IPS DF 6.9 (cell line): ENCODE measurements around the gene ARID1B.

ENCODE experiments used
- DNase-seq: peaks from one replicate; pipeline ENCODE4 v3.0.0-alpha.2; 2013; ENCODE audit warnings: low read depth, low spot score
- H3K27ac ChIP-seq: one replicate; pipeline ENCODE4 v1.5.1; 2013; ENCODE audit warnings: low read length, control low read depth
- H3K27me3 ChIP-seq: 2 replicates; pipeline ENCODE4 v1.6.1; 2013; ENCODE audit warnings: mild to moderate bottlenecking, low read length; ENCODE audit not compliant: control insufficient read depth, insufficient read depth
- H3K36me3 ChIP-seq: 2 replicates; pipeline ENCODE4 v1.6.1; 2013; ENCODE audit warnings: low read length; ENCODE audit not compliant: control insufficient read depth, insufficient read depth
- H3K4me1 ChIP-seq: 2 replicates; pipeline ENCODE4 v1.6.1; 2013; ENCODE audit warnings: low read length; ENCODE audit not compliant: control insufficient read depth, insufficient read depth
- H3K4me3 ChIP-seq: 2 replicates; pipeline ENCODE4 v1.5.1; 2013; ENCODE audit warnings: mild to moderate bottlenecking, low read length
- H3K9me3 ChIP-seq: 2 replicates; pipeline ENCODE4 v1.6.1; 2013; ENCODE audit warnings: low read length, inconsistent platforms; ENCODE audit not compliant: control insufficient read depth, insufficient read depth
- WGBS: extraction: QIAGEN DNeasy Blood & Tissue Kit; methylation state at CpG from one replicate; pipeline ENCODE4 v1.1.7; 2013; ENCODE audit warnings: mixed read lengths, missing lambda C conversion rate; ENCODE audit not compliant: insufficient read length, insufficient coverage; 5-methylcytosine and 5-hydroxymethylcytosine counted together

Gene ARID1B

GRCh38 chr6:157200611-157201010, 423.4 kb downstream of the ARID1B start:
- H3K4me3 ChIP-seq: no peak overlapping the region
- H3K9me3 ChIP-seq: no peaks in the 10 kb centered on the region
- WGBS: no CpG with 5 or more reads among the region's 17 CpGs
- H3K27ac ChIP-seq: no peak overlapping the region
- no peaks in the 10 kb centered on the region for H3K27me3 ChIP-seq
- DNase-seq: no peak
- peaks cover 13% of the 10 kb centered on the region for H3K36me3 ChIP-seq
- H3K4me1 ChIP-seq: no peaks in the 10 kb centered on the region

GRCh38 chr6:157201083-157201482, 423.9 kb downstream of the ARID1B start:
- peaks cover 13% of the 10 kb centered on the region for H3K36me3 ChIP-seq
- no peak overlapping the region for H3K4me3 ChIP-seq
- WGBS: no CpG with 5 or more reads among the region's 17 CpGs
- no peak overlapping the region for H3K27ac ChIP-seq
- no peak for DNase-seq
- H3K9me3 ChIP-seq: no peaks in the 10 kb centered on the region
- no peaks in the 10 kb centered on the region for H3K4me1 ChIP-seq
- no peaks in the 10 kb centered on the region for H3K27me3 ChIP-seq

- Histone ChIP-seq H3K27me3 (no peaks in the 10 kb centered on the region), H3K36me3 (peaks cover 12% of the 10 kb centered on the region), H3K27ac (no peak overlapping the region), H3K9me3 (no peaks in the 10 kb centered on the region), H3K4me3 (no peak overlapping the region), H3K4me1 (no peaks in the 10 kb centered on the region)
- DNase-seq: no peak
- WGBS: 100% methylated on average over 1 of the region's 11 CpGs
Measured at GRCh38 chr6:157203312-157203744, 426.1 kb downstream of the ARID1B start.

- Histone ChIP-seq H3K9me3 (no peaks in the 10 kb centered on the region), H3K36me3 (peaks cover 8% of the 10 kb centered on the region)
Measured at GRCh38 chr6:157203764-157204163, 426.6 kb downstream of the ARID1B start.

GRCh38 chr6:157205473-157206358, 428.5 kb downstream of the ARID1B start:
- 100% methylated on average over 2 of the region's 11 CpGs for WGBS
- Histone ChIP-seq H3K27ac (no peak overlapping the region), H3K4me3 (no peak overlapping the region), H3K36me3 (peaks cover 8% of the 10 kb centered on the region), H3K4me1 (no peaks in the 10 kb centered on the region), H3K27me3 (no peaks in the 10 kb centered on the region), H3K9me3 (no peaks in the 10 kb centered on the region)
- no peak for DNase-seq

More at GRCh38 chr6:157203764-157204163, 426.6 kb downstream of the ARID1B start:
- Histone ChIP-seq H3K27me3 (no peaks in the 10 kb centered on the region), H3K4me3 (no peak overlapping the region), H3K27ac (no peak overlapping the region), H3K4me1 (no peaks in the 10 kb centered on the region)
- DNase-seq: no peak
- WGBS: 100% methylated on average over 2 of the region's 6 CpGs

- Histone ChIP-seq H3K27me3 (no peaks in the 10 kb centered on the region), H3K27ac (no peak overlapping the region), H3K36me3 (peaks cover 3% of the 10 kb centered on the region; the same call in 1 of the 2 replicates), H3K4me1 (no peaks in the 10 kb centered on the region), H3K9me3 (no peaks in the 10 kb centered on the region), H3K4me3 (no peak overlapping the region)
- no peak for DNase-seq
- 100% methylated on average over 5 of the region's 23 CpGs for WGBS
Measured at GRCh38 chr6:157206359-157206815, 429.2 kb downstream of the ARID1B start.

- Histone ChIP-seq H3K9me3 (no peaks in the 10 kb centered on the region), H3K4me1 (no peaks in the 10 kb centered on the region), H3K27me3 (no peaks in the 10 kb centered on the region), H3K4me3 (no peak overlapping the region), H3K36me3 (peaks cover 3% of the 10 kb centered on the region; the same call in 1 of the 2 replicates), H3K27ac (no peak overlapping the region)
- no peak for DNase-seq
- no CpG with 5 or more reads among the region's 15 CpGs for WGBS
Measured at GRCh38 chr6:157207521-157208076, 430.4 kb downstream of the ARID1B start.

GRCh38 chr6:157209865-157210530, 432.8 kb downstream of the ARID1B start:
- Histone ChIP-seq H3K36me3 (0 out of 2 replicates have a peak, but pooled peaks cover 3% of the 10 kb centered on the region), H3K4me1 (no peaks in the 10 kb centered on the region), H3K4me3 (no peak overlapping the region), H3K9me3 (no peaks in the 10 kb centered on the region), H3K27me3 (no peaks in the 10 kb centered on the region), H3K27ac (no peak overlapping the region)
- no peak for DNase-seq
- no CpG with 5 or more reads among the region's 10 CpGs for WGBS

- H3K9me3 ChIP-seq: no peaks in the 10 kb centered on the region
- no peaks in the 10 kb centered on the region for H3K27me3 ChIP-seq
- H3K27ac ChIP-seq: no peak overlapping the region
- H3K4me3 ChIP-seq: no peak overlapping the region
- no CpG with 5 or more reads among the region's 3 CpGs for WGBS
- 0 out of 2 replicates have a peak, but pooled peaks cover 3% of the 10 kb centered on the region for H3K36me3 ChIP-seq
- no peaks in the 10 kb centered on the region for H3K4me1 ChIP-seq
- no peak for DNase-seq
Measured at GRCh38 chr6:157210954-157211353, 433.8 kb downstream of the ARID1B start.
